ENCODE results near the gene OGA. TPM values are rescaled to one million over a fixed set of nuclear protein-coding genes. Genes with fewer than 3 reads are reported as not detected.
A peak's percentile ranks its signal among the peaks of the same experiment; 100 is the strongest.

OGA gene
- total RNA-seq, 1 donor from 2014 or later: 275 TPM

GRCh38 chr10:101841826-101842225 is 23.6 kb upstream of the OGA start:
- no peak overlapping the region for H2AFZ ChIP-seq (replicated peaks)

DNA sequence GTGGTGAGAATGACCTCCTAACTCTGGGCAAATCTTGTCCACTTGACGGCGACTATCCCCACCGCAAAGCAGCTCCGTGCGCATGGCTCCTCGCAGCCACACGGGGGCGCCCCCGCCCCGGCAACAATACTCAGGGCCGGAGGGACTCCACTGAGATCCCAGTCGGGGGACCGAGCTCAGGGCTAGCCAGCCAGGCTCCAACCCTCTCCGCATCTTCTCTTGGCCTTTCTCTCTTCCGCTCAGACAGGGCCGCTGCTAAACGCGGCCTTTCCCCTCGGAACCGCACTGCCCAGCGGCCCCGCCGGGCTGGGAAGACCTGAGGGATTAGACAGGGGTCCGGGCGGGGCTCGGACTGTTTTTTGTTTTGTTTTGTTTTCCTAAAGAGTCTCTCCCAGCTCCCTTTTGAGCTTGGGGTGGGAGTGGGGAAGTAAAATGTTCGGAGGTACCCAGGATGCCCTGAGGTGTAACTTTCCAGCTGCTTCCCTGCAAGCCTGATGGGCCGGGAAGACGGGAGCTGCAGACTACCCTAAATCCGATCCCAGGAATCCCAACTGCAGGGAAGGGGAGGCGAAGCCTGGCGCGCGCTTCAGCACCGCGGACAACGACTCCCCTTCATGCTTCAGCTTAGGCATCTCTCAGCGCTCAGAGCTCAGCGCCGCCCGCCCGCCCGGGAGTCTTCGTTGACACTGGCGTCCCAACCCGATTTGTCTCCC is 22.7 kb upstream of the OGA start:
- peak; percentile 97 for DNase-seq (ENCODE audit: low spot score)
- Histone ChIP-seq H3K9me3 (ENCODE audit: low read depth) (no peaks in the 10 kb centered on the region), H3F3A (ENCODE audit: low read depth) (peaks cover 54% of the 10 kb centered on the region), H4K20me1 (ENCODE audit: low read depth) (peaks cover 58% of the 10 kb centered on the region), H2AFZ (replicated peaks) (peak overlapping the region; percentile 93), H3K4me2 (peak overlapping the region; percentile 95), H3K4me1 (peaks cover 26% of the 10 kb centered on the region), H3K79me2 (ENCODE audit: low read depth) (no peaks in the 10 kb centered on the region), H3K4me3 (peak overlapping the region; percentile 67), H3K27ac (no peak overlapping the region), H3K9ac (no peak overlapping the region), H3K27me3 (peaks cover 26% of the 10 kb centered on the region), H3K36me3 (no peaks in the 10 kb centered on the region)
- Mint-ChIP-seq H3K27me3 (ENCODE audit: insufficient read depth, low read depth) (peaks cover 35% of the 10 kb centered on the region), H3K36me3 (no peaks in the 10 kb centered on the region), H3K27ac (no peak overlapping the region), H3K4me3 (peak overlapping the region; percentile 85), H3K9me3 (no peaks in the 10 kb centered on the region), H3K4me1 (peaks cover 43% of the 10 kb centered on the region)
- peak; percentile 49 for TF ChIP-seq EZH2phosphoT487 (IDR thresholded peaks at IDR 0.05)
- TF ChIP-seq EZH2 (IDR thresholded peaks at IDR 0.05): no peak
- TF ChIP-seq CTCF (IDR thresholded peaks at IDR 0.05): peak; percentile 98

More at GRCh38 chr10:101841826-101842225, 23.6 kb upstream of the OGA start:
- Mint-ChIP-seq H3K4me1 (peaks cover 41% of the 10 kb centered on the region), H3K4me3 (peak overlapping the region; percentile 64), H3K9me3 (no peaks in the 10 kb centered on the region), H3K27me3 (ENCODE audit: insufficient read depth, low read depth) (peaks cover 38% of the 10 kb centered on the region), H3K27ac (no peak overlapping the region), H3K36me3 (no peaks in the 10 kb centered on the region)
- no peak overlapping the region for H3K9ac ChIP-seq
- H3K4me1 ChIP-seq: peaks cover 23% of the 10 kb centered on the region
- DNase-seq (ENCODE audit: low spot score): no peak
- H3K4me3 ChIP-seq: no peak overlapping the region
- H3K4me2 ChIP-seq: peak overlapping the region; percentile 8
- no peaks in the 10 kb centered on the region for H3K79me2 ChIP-seq (ENCODE audit: low read depth)
- no peaks in the 10 kb centered on the region for H3K36me3 ChIP-seq
- H4K20me1 ChIP-seq (ENCODE audit: low read depth): peaks cover 57% of the 10 kb centered on the region
- H3K27me3 ChIP-seq: peaks cover 26% of the 10 kb centered on the region
- H3K27ac ChIP-seq: no peak overlapping the region
- peaks cover 54% of the 10 kb centered on the region for H3F3A ChIP-seq (ENCODE audit: low read depth)
- TF ChIP-seq CTCF (IDR thresholded peaks at IDR 0.05) (no peak), EZH2phosphoT487 (IDR thresholded peaks at IDR 0.05) (no peak), EZH2 (IDR thresholded peaks at IDR 0.05) (no peak)
- H3K9me3 ChIP-seq (ENCODE audit: low read depth): no peaks in the 10 kb centered on the region

GRCh38 chr10:101840102-101840684 is 21.9 kb upstream of the OGA start:
- Histone ChIP-seq H3K79me2 (ENCODE audit: low read depth) (no peaks in the 10 kb centered on the region), H2AFZ (replicated peaks) (peak overlapping the region; percentile 93), H4K20me1 (ENCODE audit: low read depth) (peaks cover 62% of the 10 kb centered on the region), H3K27ac (no peak overlapping the region), H3K4me2 (peak overlapping the region; percentile 95), H3K9me3 (ENCODE audit: low read depth) (no peaks in the 10 kb centered on the region), H3K9ac (no peak overlapping the region), H3F3A (ENCODE audit: low read depth) (peaks cover 58% of the 10 kb centered on the region), H3K27me3 (peaks cover 26% of the 10 kb centered on the region), H3K4me3 (peak overlapping the region; percentile 67), H3K36me3 (no peaks in the 10 kb centered on the region), H3K4me1 (peaks cover 33% of the 10 kb centered on the region)
- Mint-ChIP-seq H3K4me3 (peak overlapping the region; percentile 85), H3K4me1 (peaks cover 48% of the 10 kb centered on the region), H3K27ac (no peak overlapping the region), H3K36me3 (no peaks in the 10 kb centered on the region), H3K9me3 (no peaks in the 10 kb centered on the region), H3K27me3 (ENCODE audit: insufficient read depth, low read depth) (peaks cover 31% of the 10 kb centered on the region)
- DNase-seq (ENCODE audit: low spot score): peak; percentile 66
- TF ChIP-seq EZH2 (IDR thresholded peaks at IDR 0.05) (no peak), EZH2phosphoT487 (IDR thresholded peaks at IDR 0.05) (no peak), CTCF (IDR thresholded peaks at IDR 0.05) (no peak)

Measured in neural progenitor cell (in vitro differentiated cells).